Large intestine (tissue), 3 donors: ENCODE data around the gene NDUFS2. TPM values are rescaled to one million over a fixed set of nuclear protein-coding genes. Genes with fewer than 3 reads are reported as not detected.

Experiments
- DNase-seq, 2 donors: peaks; one replicate each; pipeline versions ENCODE4 v3.0.0 to v3.0.0-alpha.2; 2013
- H3K27ac ChIP-seq: one replicate; pipeline ENCODE4 v1.5.1; 2013; ENCODE audit warnings: low read length
- H3K27me3 ChIP-seq: 2 replicates; pipeline ENCODE4 v1.6.1; 2013; ENCODE audit warnings: low read length; ENCODE audit not compliant: control insufficient read depth, insufficient read depth
- H3K36me3 ChIP-seq: 2 replicates; pipeline ENCODE4 v1.6.1; 2013; ENCODE audit warnings: low read length; ENCODE audit not compliant: control insufficient read depth, insufficient read depth
- H3K4me1 ChIP-seq: one replicate; pipeline ENCODE4 v1.6.1; 2013; ENCODE audit warnings: low read length; ENCODE audit not compliant: control insufficient read depth, insufficient read depth
- H3K4me3 ChIP-seq: one replicate; pipeline ENCODE4 v1.5.1; 2013; ENCODE audit warnings: low read length
- H3K9me3 ChIP-seq: one replicate; pipeline ENCODE4 v1.6.1; 2013; ENCODE audit warnings: mild to moderate bottlenecking, low read depth, low read length, moderate library complexity; ENCODE audit not compliant: control insufficient read depth
- WGBS: methylation state at CpG from one replicate; pipeline ENCODE4 v1.1.5; 2013; ENCODE audit warnings: low lambda C conversion rate; ENCODE audit not compliant: insufficient coverage; 5-methylcytosine and 5-hydroxymethylcytosine counted together
- polyA plus RNA-seq: library from polyadenylated mRNA; unstranded; fragments of 120-200 nt; gene quantifications from one replicate; pipeline ENCODE4 v1.2.1, GENCODE V29; 2013

Gene NDUFS2
- polyA plus RNA-seq, 1 donor = 125 TPM

GRCh38 chr1:161206411-161207140 is 4.4 kb downstream of the NDUFS2 start:
- WGBS = no CpG with 5 or more reads among the region's 12 CpGs
- Histone ChIP-seq H3K36me3 (peaks cover 60% of the 10 kb centered on the region), H3K4me1 (peaks cover 10% of the 10 kb centered on the region), H3K27ac (no peak overlapping the region), H3K27me3 (no peaks in the 10 kb centered on the region), H3K4me3 (no peak overlapping the region), H3K9me3 (no peaks in the 10 kb centered on the region)
- DNase-seq = no peak

GRCh38 chr1:161207173-161207572 is 5.0 kb downstream of the NDUFS2 start:
- no peaks in the 10 kb centered on the region for H3K9me3 ChIP-seq
- no peak overlapping the region for H3K27ac ChIP-seq
- no peaks in the 10 kb centered on the region for H3K27me3 ChIP-seq
- no peak for DNase-seq
- no peak overlapping the region for H3K4me3 ChIP-seq
- H3K36me3 ChIP-seq = peaks cover 66% of the 10 kb centered on the region
- no CpG with 5 or more reads among the region's 8 CpGs for WGBS
- peaks cover 7% of the 10 kb centered on the region for H3K4me1 ChIP-seq

DNA sequence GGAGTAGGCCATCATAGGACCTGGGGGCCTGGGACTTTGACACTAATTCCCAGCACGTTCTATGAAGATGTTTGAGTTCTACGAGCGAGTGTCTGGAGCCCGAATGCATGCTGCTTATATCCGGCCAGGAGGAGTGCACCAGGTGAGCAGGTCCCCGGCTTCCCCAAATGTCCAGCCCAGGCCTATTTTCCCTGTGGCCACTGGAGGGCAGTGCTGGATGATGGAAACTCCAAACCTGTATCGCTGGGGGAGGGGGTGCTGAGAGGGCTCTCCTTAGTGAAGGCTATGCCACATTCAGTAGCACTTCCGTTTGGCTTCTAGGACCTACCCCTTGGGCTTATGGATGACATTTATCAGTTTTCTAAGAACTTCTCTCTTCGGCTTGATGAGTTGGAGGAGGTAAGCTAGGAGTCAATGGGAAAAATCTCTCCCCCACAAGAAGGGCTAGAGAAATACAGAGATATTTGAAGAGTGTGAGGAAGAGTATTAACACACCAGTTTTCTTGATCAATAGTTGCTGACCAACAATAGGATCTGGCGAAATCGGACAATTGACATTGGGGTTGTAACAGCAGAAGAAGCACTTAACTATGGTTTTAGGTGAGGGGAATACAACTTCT is 7.7 kb downstream of the NDUFS2 start:
- H3K9me3 ChIP-seq = no peaks in the 10 kb centered on the region
- H3K27ac ChIP-seq = peak overlapping the region; percentile 11
- WGBS = no CpG with 5 or more reads among the region's 11 CpGs
- no peak overlapping the region for H3K4me3 ChIP-seq
- peaks cover 3% of the 10 kb centered on the region for H3K4me1 ChIP-seq
- H3K27me3 ChIP-seq = no peaks in the 10 kb centered on the region
- peak in 1 of 2 donors; percentile 69 for DNase-seq
- H3K36me3 ChIP-seq = peaks cover 79% of the 10 kb centered on the region

DNA sequence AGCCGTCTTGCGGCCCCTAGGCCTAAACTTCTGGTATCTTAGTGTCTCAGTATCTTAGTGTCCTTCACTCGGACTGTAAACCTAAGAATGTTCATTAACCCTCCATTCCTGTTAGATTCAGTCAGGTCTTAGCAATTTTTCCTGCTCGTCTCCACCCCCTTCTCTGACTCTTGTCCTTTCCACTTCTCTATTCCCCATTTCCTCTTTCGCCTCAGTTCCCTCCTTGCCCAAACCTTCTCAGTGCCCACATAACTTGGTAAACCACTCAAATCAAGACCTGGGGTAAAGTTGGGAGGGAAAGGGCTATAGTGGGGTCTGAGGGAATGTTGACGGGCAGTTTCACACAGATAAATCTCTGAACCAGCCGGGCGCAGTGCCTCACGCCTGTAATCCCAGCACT is 12.2 kb downstream of the NDUFS2 start:
- WGBS = 92% methylated on average over 3 of the region's 9 CpGs
- no peak overlapping the region for H3K27ac ChIP-seq
- peaks cover 57% of the 10 kb centered on the region for H3K36me3 ChIP-seq

GRCh38 chr1:161215076-161215475 is 12.9 kb downstream of the NDUFS2 start, which contains the start of gene FCER1G:
FCER1G (plus strand) TSS chr1:161215295; CDS start chr1:161215322, 27 bp downstream.
- peaks cover 39% of the 10 kb centered on the region for H3K4me1 ChIP-seq
- no peak for DNase-seq
- peaks cover 50% of the 10 kb centered on the region for H3K36me3 ChIP-seq
- no peak within 1 kb of the TSS for H3K4me3 ChIP-seq
- H3K27me3 ChIP-seq = no peaks in the 10 kb centered on the region
- WGBS = no CpG with 5 or more reads among the region's 10 CpGs
- no peaks in the 10 kb centered on the region for H3K9me3 ChIP-seq
- peak within 1 kb of the TSS; percentile 89 for H3K27ac ChIP-seq

More for the DNA sequence above, 12.2 kb downstream of the NDUFS2 start:
- no peak for DNase-seq
- no peaks in the 10 kb centered on the region for H3K9me3 ChIP-seq
- no peaks in the 10 kb centered on the region for H3K27me3 ChIP-seq
- H3K4me3 ChIP-seq = no peak overlapping the region
- H3K4me1 ChIP-seq = peaks cover 34% of the 10 kb centered on the region

DNA sequence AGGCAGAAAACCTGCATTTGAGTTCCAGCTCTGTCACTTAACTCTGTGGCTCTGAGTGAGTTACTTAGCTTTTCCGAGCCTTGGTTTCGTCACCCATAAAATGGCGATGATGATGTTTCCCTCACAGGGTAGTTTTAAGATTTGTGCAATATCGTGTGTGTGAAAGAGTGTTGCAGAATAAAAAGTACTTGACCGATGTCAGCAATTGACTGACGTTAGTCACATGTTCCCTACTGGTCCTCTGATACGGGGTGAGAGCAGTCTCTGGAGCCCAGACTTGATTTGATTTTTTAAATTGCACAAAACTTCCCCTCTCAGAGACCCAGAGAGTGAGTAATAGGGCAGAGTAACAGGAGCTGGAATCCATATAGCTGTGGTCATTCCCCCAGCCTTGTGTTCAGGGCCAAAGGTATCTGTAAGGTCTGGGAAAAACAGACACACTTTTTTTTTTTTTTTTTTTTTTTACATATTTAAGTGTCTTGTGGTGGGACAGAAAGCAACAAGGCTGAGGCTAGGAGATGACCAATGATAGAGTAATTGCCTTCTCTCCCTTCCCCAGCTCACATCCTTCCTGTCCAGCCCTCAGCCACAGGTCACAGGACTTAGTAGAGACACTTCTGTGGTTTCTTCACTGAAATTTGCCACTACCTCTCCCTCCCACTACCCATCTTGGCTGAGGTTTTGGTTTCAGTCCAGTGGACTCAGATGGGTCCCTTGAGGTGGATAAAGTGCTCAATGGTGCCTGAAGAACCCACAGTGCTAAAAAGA is 15.0 kb downstream of the NDUFS2 start:
- Histone ChIP-seq H3K27me3 (no peaks in the 10 kb centered on the region), H3K4me1 (peaks cover 45% of the 10 kb centered on the region), H3K36me3 (peaks cover 29% of the 10 kb centered on the region), H3K9me3 (no peaks in the 10 kb centered on the region), H3K4me3 (no peak overlapping the region), H3K27ac (peak overlapping the region; percentile 89)
- peak in 1 of 2 donors; percentile 68 for DNase-seq
- WGBS = no CpG with 5 or more reads among the region's 7 CpGs

- peaks cover 22% of the 10 kb centered on the region for H3K36me3 ChIP-seq
- no CpG with 5 or more reads among the region's 6 CpGs for WGBS
- H3K27ac ChIP-seq = peak overlapping the region; percentile 89
- no peaks in the 10 kb centered on the region for H3K9me3 ChIP-seq
- H3K27me3 ChIP-seq = no peaks in the 10 kb centered on the region
- no peak overlapping the region for H3K4me3 ChIP-seq
- DNase-seq = no peak
- peaks cover 50% of the 10 kb centered on the region for H3K4me1 ChIP-seq
Measured at GRCh38 chr1:161217831-161218230, 15.7 kb downstream of the NDUFS2 start.

DNA sequence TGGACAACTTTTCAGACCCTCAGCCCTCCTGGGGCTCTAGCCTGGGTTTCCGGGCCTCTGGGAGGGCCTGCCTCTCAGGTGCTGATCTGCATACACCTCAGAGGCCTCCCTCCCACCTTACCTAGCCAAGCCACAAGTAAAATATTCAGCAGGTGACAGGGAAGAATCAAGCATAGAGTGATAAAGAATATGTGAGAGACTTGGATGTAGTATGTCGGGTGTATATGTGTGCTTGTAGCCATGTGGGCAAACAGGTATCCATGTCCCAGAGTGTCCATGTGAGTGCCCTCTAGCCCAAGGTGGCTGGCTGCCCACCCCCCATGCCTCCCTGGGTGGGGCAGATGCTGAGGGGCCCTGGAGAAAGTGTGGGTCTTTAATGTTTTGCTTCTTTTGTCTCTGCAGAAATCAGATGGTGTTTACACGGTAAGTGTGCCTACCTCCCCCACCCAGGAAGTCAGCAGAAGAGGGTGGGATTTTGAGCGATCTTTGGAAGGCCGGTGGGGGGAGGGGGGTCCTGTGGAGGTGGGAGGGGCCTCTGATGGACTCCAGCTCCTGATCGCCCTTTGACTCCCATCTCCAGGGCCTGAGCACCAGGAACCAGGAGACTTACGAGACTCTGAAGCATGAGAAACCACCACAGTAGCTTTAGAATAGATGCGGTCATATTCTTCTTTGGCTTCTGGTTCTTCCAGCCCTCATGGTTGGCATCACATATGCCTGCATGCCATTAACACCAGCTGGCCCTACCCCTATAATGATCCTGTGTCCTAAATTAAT is 16.3 kb downstream of the NDUFS2 start:
- Histone ChIP-seq H3K27ac (peak overlapping the region; percentile 89), H3K9me3 (no peaks in the 10 kb centered on the region), H3K4me1 (peaks cover 56% of the 10 kb centered on the region), H3K36me3 (peaks cover 16% of the 10 kb centered on the region), H3K27me3 (no peaks in the 10 kb centered on the region), H3K4me3 (no peak overlapping the region)
- WGBS = no CpG with 5 or more reads among the region's 8 CpGs
- DNase-seq = peak; percentile 59 to 77

GRCh38 chr1:161219078-161219892 is 17.1 kb downstream of the NDUFS2 start:
- Histone ChIP-seq H3K4me1 (peaks cover 64% of the 10 kb centered on the region), H3K9me3 (no peaks in the 10 kb centered on the region), H3K36me3 (peaks cover 8% of the 10 kb centered on the region), H3K27me3 (no peaks in the 10 kb centered on the region), H3K4me3 (no peak overlapping the region), H3K27ac (peak overlapping the region; percentile 89)
- no CpG with 5 or more reads among the region's 5 CpGs for WGBS
- DNase-seq = peak in 1 of 2 donors; percentile 65
